A673 (cell line): Measurements from ENCODE around the gene SMIM35. TPM values are rescaled to one million over a fixed set of nuclear protein-coding genes. Genes with fewer than 3 reads are reported as not detected.

Source experiments
- BruUV-seq: library from RNA; stranded (reverse); fragments of 400-500 nt; replicated peaks from 2 replicates; lab custom pipeline; 2021; lab: Mats Ljungman, UMichigan
- CTCF ChIA-PET: fragments of 300-600 bp; sonication (Branson Sonifier 250); formaldehyde crosslinking; loops from one replicate; lab custom pipeline; 2022; ENCODE audit warnings: antibody characterized with exemption; lab: Charles Lee
- POLR2A ChIA-PET: fragments of 300-600 bp; sonication (Branson Sonifier 250); formaldehyde crosslinking; loops from one replicate; lab custom pipeline; 2022; ENCODE audit warnings: antibody characterized with exemption; ENCODE audit not compliant: low non-redundant PET; lab: Charles Lee
- DNase-seq: peaks from one replicate; pipeline ENCODE4 v3.0.0-alpha.2; 2015; ENCODE audit warnings: low spot score
- H3K27ac ChIP-seq: fragments of 200-600 bp; sonication (generic); 2 replicates; pipeline ENCODE4 v1.5.1; 2016; ENCODE audit warnings: mixed run types, low read depth, mild to moderate bottlenecking, mixed read lengths, antibody characterized with exemption, low read length; ENCODE audit not compliant: poor library complexity, severe bottlenecking
- H3K27me3 ChIP-seq: fragments of 200-600 bp; sonication (generic); replicated peaks from 2 replicates; pipeline ENCODE4 v1.6.1; 2017; ENCODE audit warnings: mixed run types, low read depth, mild to moderate bottlenecking, mixed read lengths, antibody characterized with exemption, low read length; ENCODE audit not compliant: insufficient read depth, poor library complexity
- H3K36me3 ChIP-seq: fragments of 200-600 bp; sonication (generic); 2 replicates; pipeline ENCODE4 v1.6.1; 2016; ENCODE audit warnings: mixed run types, mild to moderate bottlenecking, mixed read lengths, antibody characterized with exemption, low read length; ENCODE audit not compliant: insufficient read depth, poor library complexity, severe bottlenecking
- H3K4me1 ChIP-seq: fragments of 200-600 bp; sonication (generic); 2 replicates; pipeline ENCODE4 v1.6.1; 2017; ENCODE audit warnings: mixed run types, mild to moderate bottlenecking, mixed read lengths, antibody characterized with exemption, low read length; ENCODE audit not compliant: insufficient read depth, poor library complexity, severe bottlenecking
- H3K4me3 ChIP-seq: fragments of 200-600 bp; sonication (generic); 2 replicates; pipeline ENCODE4 v1.5.1; 2016; ENCODE audit warnings: low read depth, mixed run types, mild to moderate bottlenecking, mixed read lengths, low read length; ENCODE audit not compliant: poor library complexity, severe bottlenecking
- H3K9me3 ChIP-seq: fragments of 200-600 bp; sonication (generic); 2 replicates; pipeline ENCODE4 v1.6.1; 2016; ENCODE audit warnings: mixed run types, low read depth, mild to moderate bottlenecking, mixed read lengths, antibody characterized with exemption, low read length; ENCODE audit not compliant: poor library complexity, severe bottlenecking
- CTCF ChIP-seq: fragments of 300-800, 200-600 bp; sonication (generic); conservative IDR thresholded peaks from 2 replicates; pipeline ENCODE4 v1.5.1; 2017; ENCODE audit warnings: low read depth, mild to moderate bottlenecking, antibody characterized with exemption, low read length, moderate library complexity, mixed read lengths
- EZH2 ChIP-seq: fragments of 200-600 bp; sonication (generic); IDR thresholded peaks from 2 replicates; pipeline ENCODE4 v1.6.1; 2017; ENCODE audit warnings: borderline replicate concordance, low read depth, mild to moderate bottlenecking, mixed read lengths, antibody characterized with exemption, low read length; ENCODE audit not compliant: poor library complexity, severe bottlenecking
- intact Hi-C: fragments of 100-400 bp; cut with micrococcal nuclease; formaldehyde crosslinking; loops from one replicate; pipeline ENCODE4 v1.10.0; 2022; ENCODE audit not compliant: unreplicated experiment
- total RNA-seq: library from RNA; stranded (reverse); gene quantifications from 2 replicates; pipeline ENCODE4 v1.2.3, GENCODE V29; 2021

Gene SMIM35
- total RNA-seq, 1 experiment from 2014 or later: not detected

GRCh38 chr11:117997406-117997805, 89.4 kb downstream of the SMIM35 start:
- no peak overlapping the region for H3K27ac ChIP-seq
- H3K9me3 ChIP-seq: no peaks in the 10 kb centered on the region
- H3K4me1 ChIP-seq: peaks cover 5% of the 10 kb centered on the region
- intact Hi-C loops: no loop called here
- ChIA-PET POLR2A (no interaction called here), CTCF (no interaction called here)
- TF ChIP-seq EZH2 (no peak), CTCF (no peak)
- no TSS peak for BruUV-seq
- no peak for DNase-seq
- no peaks in the 10 kb centered on the region for H3K27me3 ChIP-seq
- no peak overlapping the region for H3K4me3 ChIP-seq
- no peaks in the 10 kb centered on the region for H3K36me3 ChIP-seq

GRCh38 chr11:117996058-117996457, 90.7 kb downstream of the SMIM35 start:
- H3K9me3 ChIP-seq: no peaks in the 10 kb centered on the region
- H3K27ac ChIP-seq: no peak overlapping the region
- no peak overlapping the region for H3K4me3 ChIP-seq
- CTCF ChIA-PET: no interaction called here
- no peaks in the 10 kb centered on the region for H3K27me3 ChIP-seq
- intact Hi-C loops: no loop called here
- POLR2A ChIA-PET: interaction anchor here (0.6 kb wide), 1 partner anchor 380 kb away, joined by 3 read pairs; no protein-coding TSS in a partner anchor
- BruUV-seq: no TSS peak
- DNase-seq: no peak
- H3K4me1 ChIP-seq: no peaks in the 10 kb centered on the region
- H3K36me3 ChIP-seq: no peaks in the 10 kb centered on the region
- TF ChIP-seq CTCF (no peak), EZH2 (no peak)

- Histone ChIP-seq H3K36me3 (no peaks in the 10 kb centered on the region), H3K4me1 (no peaks in the 10 kb centered on the region), H3K4me3 (no peak overlapping the region), H3K27ac (no peak overlapping the region), H3K27me3 (no peaks in the 10 kb centered on the region), H3K9me3 (no peaks in the 10 kb centered on the region)
- no peak for DNase-seq
- POLR2A ChIA-PET: no interaction called here
- CTCF ChIA-PET: no interaction called here
- intact Hi-C loops: no loop called here
- BruUV-seq: no TSS peak
- no peak for TF ChIP-seq CTCF
- TF ChIP-seq EZH2: no peak
These were observed 91.3 kb downstream of the SMIM35 start for GRCh38 chr11:117995472-117995871.
